Activated CD8-positive, alpha-beta T cell treated with anti-CD3 and anti-CD28 coated beads for 36 hours (primary cell): ENCODE measurements around the gene FXYD7. TPM values are rescaled to one million over a fixed set of nuclear protein-coding genes. Genes with fewer than 3 reads are reported as not detected.
"Not testable (repeated sequence)": the region's sequence is repeated elsewhere in the genome, so short reads cannot be mapped to it uniquely, and the experiment has no call there.

Source experiments
- ATAC-seq: fragments of 200-7000 bp; cut with Tn5 transposase; one replicate; pipeline ENCODE4 v1.10.0; 2021; ENCODE audit warnings: mild to moderate bottlenecking, moderate library complexity
- CTCF ChIA-PET: fragments of 350-600 bp; sonication (Branson Sonifier 250); formaldehyde crosslinking; loops from one replicate; lab custom pipeline; 2021; ENCODE audit warnings: antibody characterized with exemption; lab: Charles Lee
- POLR2A ChIA-PET: fragments of 350-600 bp; sonication (Branson Sonifier 250); formaldehyde crosslinking; loops from one replicate; lab custom pipeline; 2021; ENCODE audit warnings: antibody characterized with exemption; lab: Charles Lee
- DNase-seq: peaks from one replicate; pipeline ENCODE4 v3.0.0-alpha.2; 2020
- H3K27ac Mint-ChIP-seq: one replicate; pipeline ENCODE4 v1.8.0; 2021; ENCODE audit warnings: mild to moderate bottlenecking, mixed read lengths
- H3K27me3 Mint-ChIP-seq: one replicate; pipeline ENCODE4 v1.8.0; 2021; ENCODE audit warnings: mixed read lengths
- H3K36me3 Mint-ChIP-seq: one replicate; pipeline ENCODE4 v1.8.0; 2021; ENCODE audit warnings: low read depth, mixed read lengths
- H3K4me1 Mint-ChIP-seq: one replicate; pipeline ENCODE4 v1.8.0; 2021; ENCODE audit warnings: low read depth, mixed read lengths
- H3K4me3 Mint-ChIP-seq: one replicate; pipeline ENCODE4 v1.8.0; 2021; ENCODE audit warnings: mild to moderate bottlenecking, moderate library complexity, mixed read lengths
- H3K9me3 Mint-ChIP-seq: one replicate; pipeline ENCODE4 v1.8.0; 2021; ENCODE audit warnings: mixed read lengths
- CTCF ChIP-seq: fragments of 200-600 bp; IDR thresholded peaks from one replicate; pipeline ENCODE4 v1.8.0; 2022; ENCODE audit warnings: antibody characterized with exemption, mild to moderate bottlenecking
- intact Hi-C: fragments of 100-400 bp; cut with micrococcal nuclease; formaldehyde crosslinking; loops from one replicate; pipeline ENCODE4 v1.10.0; 2022
- total RNA-seq, 2 experiments: library from RNA; stranded (reverse); gene quantifications; one replicate each; pipeline ENCODE4 v1.2.3, GENCODE V29; 2021

The FXYD7 gene
- total RNA-seq, 2 experiments from 2014 or later, result 0.38 TPM; not detected in 1

- intact Hi-C loops, result no loop called here
These were observed 17.1 kb upstream of the FXYD7 start for GRCh38 chr19:35125749-35126623.

GRCh38 chr19:35126624-35126959 is 16.5 kb upstream of the FXYD7 start:
- H3K4me1 Mint-ChIP-seq, result peaks cover 10% of the 10 kb centered on the region
- H3K9me3 Mint-ChIP-seq, result no peaks in the 10 kb centered on the region
- H3K4me3 Mint-ChIP-seq, result no peak overlapping the region
- no peak overlapping the region for H3K27ac Mint-ChIP-seq
- ChIA-PET CTCF (interaction anchor here (0.8 to 1.4 kb wide), 4 partner anchors 9 to 60 kb away, joined by 3 to 4 read pairs (median 4); partner anchors contain the start of gene FXYD5), POLR2A (no interaction called here)
- ATAC-seq (no peak), DNase-seq (no peak)
- H3K27me3 Mint-ChIP-seq, result no peaks in the 10 kb centered on the region
- TF ChIP-seq CTCF, result no peak
- intact Hi-C loops, result no loop called here
- H3K36me3 Mint-ChIP-seq, result no peaks in the 10 kb centered on the region

More at GRCh38 chr19:35125749-35126623, 17.1 kb upstream of the FXYD7 start:
- no peak for ATAC-seq
- POLR2A ChIA-PET, result interaction anchor here (0.6 kb wide), 1 partner anchor 146 kb away, joined by 3 read pairs; no protein-coding TSS in a partner anchor
- Mint-ChIP-seq H3K27ac (no peak overlapping the region), H3K4me1 (peaks cover 10% of the 10 kb centered on the region), H3K36me3 (no peaks in the 10 kb centered on the region), H3K9me3 (no peaks in the 10 kb centered on the region), H3K4me3 (no peak overlapping the region), H3K27me3 (no peaks in the 10 kb centered on the region)
- CTCF ChIA-PET, result interaction anchor here (0.8 to 2.1 kb wide), 6 partner anchors 9 to 59 kb away, joined by 3 to 11 read pairs (median 4); partner anchors contain the start of gene LGI4
- TF ChIP-seq CTCF, result no peak
- DNase-seq, result no peak

DNA sequence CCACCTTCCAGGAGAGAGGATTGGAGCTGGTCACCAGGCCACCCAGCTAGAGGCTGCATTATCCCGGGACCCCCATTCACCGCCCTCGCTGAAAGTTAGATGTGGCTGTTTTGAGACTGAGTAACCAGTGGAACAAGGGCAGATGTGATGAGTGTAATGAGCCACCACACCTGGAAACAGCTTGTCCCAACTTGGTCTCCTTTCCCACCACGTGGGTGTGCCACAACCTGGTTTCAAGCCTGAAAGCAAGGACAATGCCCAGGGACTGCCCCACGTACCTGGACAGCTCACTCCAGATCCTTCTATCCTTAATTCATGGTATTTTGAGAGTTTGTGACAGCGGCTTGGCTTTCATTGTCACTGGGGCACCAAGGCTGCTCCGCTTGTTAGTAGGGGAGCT is 15.2 kb upstream of the FXYD7 start:
- no peak for TF ChIP-seq CTCF
- intact Hi-C loops, result no loop called here
- Mint-ChIP-seq H3K9me3 (no peaks in the 10 kb centered on the region), H3K4me3 (no peak overlapping the region), H3K27me3 (no peaks in the 10 kb centered on the region), H3K4me1 (peaks cover 10% of the 10 kb centered on the region), H3K27ac (no peak overlapping the region), H3K36me3 (no peaks in the 10 kb centered on the region)
- ATAC-seq (no peak), DNase-seq (no peak)
- ChIA-PET POLR2A (no interaction called here), CTCF (interaction anchor here (0.6 to 1.4 kb wide), 5 partner anchors 8 to 61 kb away, joined by 3 to 7 read pairs (median 4); partner anchors contain the start of genes FXYD5 and LGI4)

GRCh38 chr19:35128398-35129057 is 14.5 kb upstream of the FXYD7 start:
- ATAC-seq (no peak), DNase-seq (no peak)
- TF ChIP-seq CTCF, result no peak
- CTCF ChIA-PET, result interaction anchor here (1.3 kb wide), 1 partner anchor 14 kb away, joined by 4 read pairs; no protein-coding TSS in a partner anchor
- Mint-ChIP-seq H3K9me3 (no peaks in the 10 kb centered on the region), H3K4me3 (no peak overlapping the region), H3K4me1 (peaks cover 10% of the 10 kb centered on the region), H3K36me3 (no peaks in the 10 kb centered on the region), H3K27me3 (no peaks in the 10 kb centered on the region), H3K27ac (no peak overlapping the region)
- POLR2A ChIA-PET, result no interaction called here
- intact Hi-C loops, result no loop called here

DNA sequence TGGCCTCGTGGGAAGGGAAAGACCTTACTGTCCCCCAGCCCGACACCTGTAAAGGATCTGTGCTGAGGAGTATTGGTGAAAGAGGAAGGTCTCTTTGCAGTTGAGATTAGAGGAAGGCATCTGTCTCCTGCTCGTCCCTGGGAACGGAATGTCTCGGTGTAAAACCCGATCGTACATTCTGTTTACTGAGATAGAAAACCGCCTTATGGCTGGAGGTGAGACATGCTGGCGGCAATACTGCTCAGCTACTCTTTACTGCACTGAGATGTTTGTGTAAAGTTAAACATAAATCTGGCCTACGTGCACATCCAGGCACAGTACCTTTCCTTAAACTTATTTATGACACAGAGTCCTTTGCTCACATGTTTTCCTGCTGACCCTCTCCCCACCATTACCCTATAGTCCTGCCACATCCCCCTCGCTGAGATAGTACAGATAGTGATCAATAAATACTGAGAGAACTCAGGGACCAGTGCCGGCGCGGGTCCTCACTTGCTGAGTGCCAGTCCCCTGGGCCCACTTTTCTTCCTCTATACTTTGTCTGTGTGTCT is 13.3 kb upstream of the FXYD7 start:
- intact Hi-C loops, POLR2A ChIA-PET, H3K36me3 Mint-ChIP-seq, H3K9me3 Mint-ChIP-seq, H3K27me3 Mint-ChIP-seq, H3K27ac Mint-ChIP-seq, H3K4me3 Mint-ChIP-seq, CTCF ChIA-PET, H3K4me1 Mint-ChIP-seq, DNase-seq, ATAC-seq: not testable (repeated sequence)
